BLaER1 (cell line): Measurements from ENCODE around the gene ARSG.
A peak's percentile ranks its signal among the peaks of the same experiment; 100 is the strongest.
"Not testable (repeated sequence)": the region's sequence is repeated elsewhere in the genome, so short reads cannot be mapped to it uniquely, and the experiment has no call there.

ENCODE experiments used
- H3K27ac ChIP-seq: shearing (Covaris generic); formaldehyde crosslinking; 2 replicates; pipeline ENCODE4 v1.8.1; 2022
- H3K27me3 ChIP-seq: shearing (Covaris generic); formaldehyde crosslinking; 2 replicates; pipeline ENCODE4 v1.8.1; 2022
- H3K36me3 ChIP-seq: shearing (Covaris generic); formaldehyde crosslinking; 2 replicates; pipeline ENCODE4 v1.8.1; 2022
- H3K4me1 ChIP-seq: shearing (Covaris generic); formaldehyde crosslinking; 2 replicates; pipeline ENCODE4 v1.8.1; 2022
- H3K4me2 ChIP-seq: shearing (Covaris generic); formaldehyde crosslinking; 2 replicates; pipeline ENCODE4 v1.8.1; 2022
- H3K4me3 ChIP-seq: shearing (Covaris generic); formaldehyde crosslinking; 2 replicates; pipeline ENCODE4 v1.8.1; 2022
- H3K9ac ChIP-seq: shearing (Covaris generic); formaldehyde crosslinking; 2 replicates; pipeline ENCODE4 v1.8.1; 2022
- H3K9me3 ChIP-seq: shearing (Covaris generic); formaldehyde crosslinking; 2 replicates; pipeline ENCODE4 v1.8.1; 2022
- H4K20me1 ChIP-seq: shearing (Covaris generic); formaldehyde crosslinking; 2 replicates; pipeline ENCODE4 v1.8.1; 2022
- Cebpa-rat ChIP-seq: shearing (Covaris generic); IDR thresholded peaks from 2 replicates; pipeline ENCODE4 v1.8.1; 2022

ARSG gene

DNA sequence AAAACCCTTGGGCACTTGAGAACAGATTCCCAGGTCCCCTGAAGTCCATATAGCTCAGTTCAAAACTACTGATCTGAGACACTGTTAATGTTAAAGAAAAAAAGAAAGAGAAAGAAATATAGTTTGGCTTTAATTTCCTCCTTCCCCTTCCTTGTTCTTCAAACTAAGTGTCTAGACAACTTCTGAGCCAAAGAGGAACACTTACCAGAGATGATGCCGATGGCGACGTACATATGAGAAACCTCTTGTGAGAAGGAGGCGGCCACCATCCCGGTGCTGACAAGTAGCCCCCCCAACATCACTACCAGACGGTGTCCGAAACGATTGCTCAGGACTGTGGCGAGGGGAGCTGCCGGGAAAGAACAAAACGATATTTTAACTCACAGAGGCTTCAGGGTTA, 17.6 kb upstream of the ARSG start:
- TF ChIP-seq Cebpa-rat, result no peak
- Histone ChIP-seq H4K20me1 (no peaks in the 10 kb centered on the region), H3K27ac (no peak overlapping the region), H3K36me3 (peaks cover 22% of the 10 kb centered on the region), H3K4me2 (no peak overlapping the region), H3K9me3 (peaks cover 18% of the 10 kb centered on the region), H3K9ac (no peak overlapping the region), H3K27me3 (no peaks in the 10 kb centered on the region), H3K4me3 (no peak overlapping the region), H3K4me1 (peaks cover 8% of the 10 kb centered on the region; the same call in 1 of the 2 replicates)

GRCh38 chr17:68276339-68276738, 15.0 kb upstream of the ARSG start:
- H4K20me1 ChIP-seq, H3K4me1 ChIP-seq, H3K9ac ChIP-seq, H3K4me2 ChIP-seq, H3K4me3 ChIP-seq, H3K27ac ChIP-seq, H3K27me3 ChIP-seq: not testable (repeated sequence)
- Histone ChIP-seq H3K9me3 (peaks cover 24% of the 10 kb centered on the region), H3K36me3 (peaks cover 19% of the 10 kb centered on the region)

- Histone ChIP-seq H3K9me3 (peaks cover 24% of the 10 kb centered on the region), H3K4me3 (no peak overlapping the region), H3K4me2 (no peak overlapping the region), H3K27ac (no peak overlapping the region), H3K36me3 (peaks cover 14% of the 10 kb centered on the region), H3K9ac (no peak overlapping the region), H3K27me3 (no peaks in the 10 kb centered on the region), H4K20me1 (no peaks in the 10 kb centered on the region), H3K4me1 (no peaks in the 10 kb centered on the region)
- TF ChIP-seq Cebpa-rat, result no peak
Observed at GRCh38 chr17:68277807-68278206, 13.5 kb upstream of the ARSG start.

GRCh38 chr17:68281965-68282364, 9.3 kb upstream of the ARSG start:
- Histone ChIP-seq H3K9me3 (peaks cover 23% of the 10 kb centered on the region), H3K36me3 (peaks cover 10% of the 10 kb centered on the region)
- H3K4me1 ChIP-seq, H4K20me1 ChIP-seq, H3K27me3 ChIP-seq, H3K9ac ChIP-seq, H3K4me2 ChIP-seq, H3K4me3 ChIP-seq, H3K27ac ChIP-seq: not testable (repeated sequence)

- Histone ChIP-seq H3K27ac (peak overlapping the region; percentile 50), H3K4me1 (peaks cover 44% of the 10 kb centered on the region), H3K4me2 (peak overlapping the region; percentile 97), H3K4me3 (no peak overlapping the region), H3K9ac (no peak overlapping the region), H4K20me1 (no peaks in the 10 kb centered on the region), H3K9me3 (no peaks in the 10 kb centered on the region), H3K27me3 (no peaks in the 10 kb centered on the region), H3K36me3 (no peaks in the 10 kb centered on the region)
- no peak for TF ChIP-seq Cebpa-rat
Observed at GRCh38 chr17:68288375-68288774, 2.9 kb upstream of the ARSG start.

DNA sequence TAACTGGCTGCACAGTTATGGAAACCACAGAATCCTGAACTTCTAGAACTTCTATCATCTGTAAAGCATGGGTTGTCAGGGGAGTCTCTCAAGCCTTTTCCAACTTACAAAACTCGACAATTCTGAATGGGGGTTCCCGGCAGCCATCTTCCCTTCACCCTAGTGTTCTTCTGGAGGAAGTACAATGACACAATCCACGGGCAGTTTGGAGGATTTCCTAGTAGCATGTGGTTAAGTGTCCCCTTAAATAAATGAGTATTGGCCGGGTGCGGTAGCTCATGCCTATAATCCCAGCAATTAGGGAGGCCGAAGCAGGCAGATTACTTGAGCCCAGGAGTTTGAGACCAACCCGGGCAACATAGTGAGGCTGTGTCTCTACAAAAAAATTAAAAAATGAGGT, 2.5 kb upstream of the ARSG start:
- Histone ChIP-seq H3K4me1 (peaks cover 44% of the 10 kb centered on the region), H3K9ac (no peak overlapping the region), H3K36me3 (no peaks in the 10 kb centered on the region), H3K27me3 (no peaks in the 10 kb centered on the region), H4K20me1 (no peaks in the 10 kb centered on the region), H3K9me3 (no peaks in the 10 kb centered on the region), H3K4me3 (no peak overlapping the region), H3K4me2 (peak overlapping the region; percentile 97), H3K27ac (peak overlapping the region; percentile 50)
- no peak for TF ChIP-seq Cebpa-rat

DNA sequence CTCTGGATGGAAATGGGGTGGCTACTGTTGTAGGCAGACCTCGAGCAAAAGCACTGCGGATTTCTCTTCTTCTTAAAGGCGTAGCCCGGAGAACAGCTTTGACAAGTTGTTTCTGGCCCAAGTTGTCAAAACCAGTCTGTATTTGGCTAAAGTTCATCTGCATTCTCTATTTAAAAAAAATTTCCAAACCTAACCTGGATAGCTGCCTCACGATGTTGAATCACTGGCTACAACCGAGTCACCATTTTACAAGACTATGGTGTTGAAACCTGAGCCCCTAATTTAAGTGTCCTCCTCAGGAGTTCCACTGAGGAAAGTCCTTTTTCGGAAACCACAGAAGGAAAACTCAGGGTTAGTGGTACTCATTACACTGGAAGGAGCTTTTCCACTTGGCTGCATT, 1.8 kb upstream of the ARSG start:
- H3K4me2 ChIP-seq, result peak overlapping the region; percentile 97
- peak overlapping the region; percentile 97; the same call in 1 of the 2 replicates for H3K27ac ChIP-seq
- no peak for TF ChIP-seq Cebpa-rat
- no peaks in the 10 kb centered on the region for H3K36me3 ChIP-seq
- no peak overlapping the region for H3K9ac ChIP-seq
- H3K4me3 ChIP-seq, result peak overlapping the region; percentile 78
- H3K27me3 ChIP-seq, result no peaks in the 10 kb centered on the region
- H3K4me1 ChIP-seq, result peaks cover 44% of the 10 kb centered on the region
- no peaks in the 10 kb centered on the region for H3K9me3 ChIP-seq
- no peaks in the 10 kb centered on the region for H4K20me1 ChIP-seq

GRCh38 chr17:68289936-68290267, 1.4 kb upstream of the ARSG start:
- H3K27me3 ChIP-seq, result no peaks in the 10 kb centered on the region
- no peak for TF ChIP-seq Cebpa-rat
- peak overlapping the region; percentile 78 for H3K4me3 ChIP-seq
- peak overlapping the region; percentile 97; the same call in 1 of the 2 replicates for H3K27ac ChIP-seq
- no peaks in the 10 kb centered on the region for H4K20me1 ChIP-seq
- H3K36me3 ChIP-seq, result no peaks in the 10 kb centered on the region
- H3K9ac ChIP-seq, result peak overlapping the region; percentile 93; the same call in 1 of the 2 replicates
- H3K4me1 ChIP-seq, result peaks cover 44% of the 10 kb centered on the region
- no peaks in the 10 kb centered on the region for H3K9me3 ChIP-seq
- peak overlapping the region; percentile 97 for H3K4me2 ChIP-seq

GRCh38 chr17:68290268-68290954, 884 bp upstream of the ARSG start:
- no peaks in the 10 kb centered on the region for H4K20me1 ChIP-seq
- no peaks in the 10 kb centered on the region for H3K36me3 ChIP-seq
- H3K4me2 ChIP-seq, result peak overlapping the region; percentile 97
- no peaks in the 10 kb centered on the region for H3K9me3 ChIP-seq
- peak overlapping the region; percentile 93 for H3K9ac ChIP-seq
- no peaks in the 10 kb centered on the region for H3K27me3 ChIP-seq
- peak overlapping the region; percentile 78 for H3K4me3 ChIP-seq
- peaks cover 44% of the 10 kb centered on the region for H3K4me1 ChIP-seq
- peak overlapping the region; percentile 97 for H3K27ac ChIP-seq
- no peak for TF ChIP-seq Cebpa-rat

- Histone ChIP-seq H3K36me3 (no peaks in the 10 kb centered on the region), H3K9ac (peak overlapping the region; percentile 93), H3K27me3 (no peaks in the 10 kb centered on the region), H3K27ac (peak overlapping the region; percentile 97), H3K4me1 (peaks cover 53% of the 10 kb centered on the region), H3K4me3 (peak overlapping the region; percentile 78), H3K9me3 (no peaks in the 10 kb centered on the region), H4K20me1 (no peaks in the 10 kb centered on the region), H3K4me2 (peak overlapping the region; percentile 97)
- TF ChIP-seq Cebpa-rat, result no peak; the same call in 1 of the 2 replicates
Observed at GRCh38 chr17:68291836-68292688, 767 bp downstream of the ARSG start.
